T-helper 22 cell (primary cell): ENCODE measurements around the gene CCDC86.

Experiments
- DNase-seq: peaks from one replicate; pipeline ENCODE4 v3.0.0-alpha.2; 2020; ENCODE audit warnings: low read depth

The CCDC86 gene

DNA sequence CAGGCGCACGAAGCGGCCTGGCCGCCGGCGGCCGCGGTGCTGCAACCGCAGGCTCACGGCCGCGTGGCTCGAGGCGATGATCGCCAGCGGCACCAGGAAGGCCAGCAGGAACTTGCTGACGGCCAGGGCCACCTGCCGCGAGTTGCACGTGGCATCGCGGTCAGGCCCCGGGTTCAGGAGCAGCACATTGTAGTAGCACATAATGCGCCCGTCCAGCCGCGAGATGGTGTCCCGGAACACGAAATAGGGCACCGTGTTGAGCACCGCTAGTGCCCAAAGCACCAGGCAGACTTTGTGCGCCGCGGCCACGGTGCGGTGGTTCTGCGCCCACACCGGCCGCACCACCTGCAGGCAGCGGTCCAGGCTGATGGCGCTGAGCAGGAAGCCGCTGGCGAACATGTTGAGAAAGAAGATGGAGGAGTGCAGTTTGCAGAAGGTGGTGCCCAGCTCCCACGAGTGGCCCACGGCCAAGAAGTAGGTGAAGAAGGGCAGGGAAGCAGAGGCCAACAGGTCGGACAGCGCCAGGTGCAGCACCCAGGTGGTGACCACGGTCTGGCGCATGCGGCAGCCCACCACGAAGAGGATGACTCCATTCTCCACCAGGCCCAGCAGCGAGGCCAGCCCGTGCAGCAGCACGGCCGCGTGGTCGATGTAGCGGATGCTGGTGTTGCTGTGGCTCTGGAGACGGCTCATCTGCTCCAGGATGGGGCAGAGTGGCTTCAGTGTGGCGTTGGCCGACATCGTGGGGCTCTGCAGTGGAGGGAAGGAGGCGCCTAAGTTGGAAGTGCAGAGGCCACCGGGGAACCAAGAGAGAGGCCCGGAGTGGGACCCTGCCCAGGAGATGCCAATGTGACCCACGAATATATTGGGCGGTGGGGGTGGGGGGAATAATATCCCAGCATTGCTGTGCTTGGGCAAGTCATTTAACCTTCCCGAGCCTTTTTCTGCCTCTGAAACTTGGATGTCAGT, 11.4 kb downstream of the CCDC86 start:
- DNase-seq, result no peak

GRCh38 chr11:60854140-60854846, 12.4 kb downstream of the CCDC86 start:
- no peak for DNase-seq

DNA sequence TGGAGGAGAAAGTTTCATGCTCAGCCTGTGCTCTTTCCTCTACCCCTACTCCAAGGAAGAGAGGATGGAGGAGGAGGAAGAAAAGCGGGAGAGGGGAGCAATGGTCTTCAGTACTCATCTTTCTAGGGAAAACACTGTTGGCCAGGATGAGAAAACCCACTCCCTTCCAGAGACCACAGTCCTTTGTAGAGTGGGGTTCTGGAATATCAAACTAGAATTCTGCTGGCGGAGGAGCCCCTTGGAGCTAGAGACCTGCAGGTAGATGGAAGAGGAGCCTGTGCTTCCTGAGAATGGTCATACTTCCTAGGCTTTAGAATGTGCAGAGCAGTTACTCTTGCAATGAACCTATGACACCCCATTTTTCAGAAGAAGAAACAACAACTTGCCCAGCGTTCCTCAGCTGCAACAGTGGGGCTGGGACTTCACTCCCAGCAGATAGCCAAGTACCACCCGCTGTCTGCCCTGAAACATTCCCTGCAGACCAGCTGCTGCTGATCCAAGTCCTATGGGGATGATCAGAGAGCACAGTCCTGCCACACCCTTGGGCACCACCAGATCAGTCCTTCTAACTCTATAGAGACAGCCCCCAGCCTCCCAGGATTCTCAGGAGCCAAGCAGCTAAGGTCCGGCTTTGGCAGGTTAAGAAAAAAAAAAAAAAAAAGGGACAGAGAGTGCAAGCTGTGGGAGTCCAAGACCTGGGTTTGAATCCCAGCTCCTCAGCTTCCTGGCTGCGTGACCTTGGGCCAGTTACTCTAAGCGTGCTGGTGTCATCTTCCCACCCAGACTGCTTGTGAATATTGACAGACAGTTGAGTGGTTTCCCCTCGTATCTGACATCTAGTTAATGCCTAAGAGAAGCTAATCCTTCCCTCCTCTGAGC, 13.2 kb downstream of the CCDC86 start:
- DNase-seq, result no peak

DNA sequence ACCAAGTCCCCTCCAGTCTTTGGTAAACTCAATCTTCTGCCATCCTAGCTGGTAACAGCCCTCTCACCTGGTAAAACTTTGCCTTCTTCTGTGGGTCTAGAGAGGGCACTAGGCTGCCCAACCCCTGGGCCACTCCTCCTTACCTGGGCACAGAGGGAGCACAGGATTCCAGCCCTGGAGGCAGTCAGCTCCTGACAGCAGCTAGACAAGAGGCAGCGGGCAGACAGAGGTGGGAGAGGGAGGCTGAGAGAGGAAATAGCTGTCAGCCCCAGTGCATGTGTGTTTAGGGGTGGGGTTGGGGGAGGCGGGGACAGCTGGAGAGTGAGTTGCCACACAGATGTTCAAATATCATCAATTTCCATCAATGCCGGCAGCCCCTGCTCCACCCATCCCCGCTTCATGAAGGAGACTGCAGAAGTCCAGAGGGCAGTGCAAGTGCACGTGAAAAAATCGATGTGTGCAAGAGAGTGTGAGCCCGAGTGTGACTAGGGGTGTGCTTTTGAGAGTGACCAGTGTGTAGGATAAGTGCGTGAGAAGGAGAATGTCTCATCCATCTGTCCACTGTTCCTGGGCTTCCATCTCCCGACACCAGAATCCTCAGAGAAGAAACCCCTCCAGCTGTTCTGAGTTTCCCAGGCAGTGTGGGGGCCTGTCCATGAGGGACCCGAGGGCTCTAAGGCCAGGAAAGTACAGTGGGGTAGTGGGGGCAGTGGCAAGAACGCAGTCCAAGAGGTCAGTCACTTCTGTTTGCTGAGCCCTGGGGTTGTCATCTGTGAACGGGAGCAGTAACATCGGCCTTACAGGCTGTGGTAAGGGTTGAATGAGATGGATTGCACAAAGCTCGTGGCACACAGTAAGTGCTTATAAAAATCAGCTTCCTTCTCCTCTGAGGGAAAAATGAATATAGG, 14.1 kb downstream of the CCDC86 start, which contains the start of gene PTGDR2:
Gene PTGDR2, minus strand, starts transcription at position 225 of the 908 bp plus-strand sequence. CDS start 2,228 bp downstream, outside the sequence.
- DNase-seq, result no peak

GRCh38 chr11:60857378-60858232, 15.7 kb downstream of the CCDC86 start:
- no peak for DNase-seq

DNA sequence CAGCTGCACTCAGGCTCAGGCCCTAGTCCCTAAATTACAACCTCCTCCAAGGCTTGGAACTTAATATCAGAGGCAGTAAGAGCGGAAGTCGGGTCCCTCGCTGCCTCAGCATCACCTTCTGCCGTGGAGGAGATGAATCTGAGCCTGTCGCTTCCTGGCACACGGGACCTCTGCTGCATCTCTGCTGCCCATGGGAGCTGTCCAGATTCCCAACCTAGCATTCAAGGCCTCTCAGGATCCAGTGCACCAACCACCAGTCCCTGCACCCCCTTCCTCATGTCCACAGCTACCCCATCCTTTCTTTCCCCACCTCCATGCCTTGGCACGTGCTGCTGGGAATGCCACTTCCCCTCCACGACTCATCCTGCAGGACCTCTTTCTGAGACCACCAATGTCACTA, 16.3 kb downstream of the CCDC86 start:
- no peak for DNase-seq

- no peak for DNase-seq
These were observed 17.0 kb downstream of the CCDC86 start for GRCh38 chr11:60858731-60859464.

GRCh38 chr11:60859616-60860250, 17.8 kb downstream of the CCDC86 start:
- DNase-seq, result no peak

GRCh38 chr11:60860943-60861342, 19.0 kb downstream of the CCDC86 start:
- DNase-seq, result no peak

GRCh38 chr11:60862171-60862570, 20.3 kb downstream of the CCDC86 start:
- no peak for DNase-seq

DNA sequence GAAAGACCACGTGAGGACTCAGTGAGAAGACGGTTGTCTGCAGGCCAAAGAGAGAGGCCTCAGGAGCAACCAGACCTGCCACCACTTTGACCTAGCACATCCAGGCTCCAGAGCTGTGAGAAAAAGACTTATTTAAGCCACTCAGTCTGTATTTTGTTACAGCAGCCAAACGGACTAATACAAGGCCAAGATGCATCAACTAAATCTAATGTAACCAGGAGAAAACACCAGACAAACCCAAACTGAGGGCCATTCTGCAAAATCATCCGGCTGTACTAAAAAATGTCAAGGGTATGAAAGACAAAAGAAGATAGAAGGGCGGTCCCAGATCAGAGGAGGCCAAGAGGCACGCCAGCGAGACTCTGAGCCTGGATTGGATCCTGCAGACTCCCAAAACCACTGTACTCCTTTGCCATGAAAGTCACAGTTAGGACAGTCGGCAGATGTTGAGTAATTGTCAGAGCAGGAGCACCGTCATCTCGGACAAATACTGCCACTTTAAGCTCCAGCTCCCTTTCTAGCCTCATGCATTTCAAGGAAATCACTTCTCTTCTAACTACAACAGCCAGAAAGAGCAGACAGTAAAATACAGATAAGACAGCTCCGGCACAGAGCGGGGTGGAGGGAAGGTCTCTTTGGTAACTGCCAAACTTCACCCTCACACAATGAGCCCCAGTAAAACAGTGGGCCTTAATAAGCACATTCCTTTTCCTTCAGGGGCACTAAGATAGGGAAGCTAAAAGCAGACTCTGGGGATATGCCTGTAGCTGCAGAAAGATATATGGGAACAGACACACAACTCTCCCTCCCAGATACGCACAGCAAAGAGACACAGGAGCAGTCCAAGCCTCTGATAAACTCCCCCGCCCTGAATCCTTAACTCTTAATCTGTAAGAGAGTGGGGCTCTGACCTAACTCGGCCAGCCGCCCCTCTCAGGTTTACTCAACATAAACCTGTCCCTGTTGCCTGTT, 21.9 kb downstream of the CCDC86 start:
- DNase-seq, result no peak

GRCh38 chr11:60864856-60865513, 23.1 kb downstream of the CCDC86 start:
- no peak for DNase-seq

DNA sequence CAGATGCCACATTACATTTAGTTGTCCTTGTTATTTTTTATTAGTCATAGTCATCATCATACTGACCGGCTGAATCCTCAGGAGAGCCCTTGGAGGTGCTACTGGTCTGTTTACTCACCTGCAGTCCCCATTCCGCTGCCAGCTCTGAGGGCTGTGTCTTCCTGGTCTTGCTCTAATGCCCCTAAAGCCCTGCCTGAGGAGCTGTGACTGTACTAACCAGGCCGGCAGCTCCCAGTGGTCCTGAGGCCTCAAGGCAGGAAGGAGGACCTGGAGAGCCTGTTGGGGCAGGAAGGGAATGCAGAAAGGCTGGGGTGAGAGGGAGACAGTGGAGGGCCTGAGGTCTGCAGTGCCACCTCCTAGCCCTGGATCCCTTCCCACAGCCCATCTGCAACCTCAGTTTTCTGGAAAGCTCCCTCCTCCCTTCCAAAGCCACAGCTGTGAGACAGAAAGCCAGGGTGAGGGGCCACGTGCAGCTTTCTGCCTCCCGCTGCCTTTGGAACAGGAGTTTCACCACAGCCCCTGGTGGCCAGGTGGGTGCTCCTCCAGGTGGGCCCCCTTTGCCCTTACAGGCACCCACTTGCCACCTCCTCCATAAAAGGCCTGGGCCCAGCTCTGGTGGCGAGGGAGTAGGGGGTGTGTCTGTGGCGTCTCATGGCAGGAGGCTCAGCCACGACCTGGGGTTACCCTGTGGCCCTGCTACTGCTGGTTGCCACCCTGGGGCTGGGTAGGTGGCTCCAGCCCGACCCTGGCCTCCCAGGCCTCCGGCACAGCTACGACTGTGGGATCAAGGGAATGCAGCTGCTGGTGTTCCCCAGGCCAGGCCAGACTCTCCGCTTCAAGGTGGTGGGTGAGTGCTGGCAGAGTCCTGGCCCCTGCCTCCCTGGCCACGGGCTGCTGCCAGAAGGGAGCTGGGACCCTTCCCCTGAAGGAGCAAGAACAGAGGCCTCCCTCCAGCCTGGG, 25.3 kb downstream of the CCDC86 start, which contains the start of gene ZP1:
Gene ZP1, plus strand, starts transcription at position 632 of the 960 bp plus-strand sequence. Its CDS starts 20 bp downstream, at position 652.
- DNase-seq, result no peak

DNA sequence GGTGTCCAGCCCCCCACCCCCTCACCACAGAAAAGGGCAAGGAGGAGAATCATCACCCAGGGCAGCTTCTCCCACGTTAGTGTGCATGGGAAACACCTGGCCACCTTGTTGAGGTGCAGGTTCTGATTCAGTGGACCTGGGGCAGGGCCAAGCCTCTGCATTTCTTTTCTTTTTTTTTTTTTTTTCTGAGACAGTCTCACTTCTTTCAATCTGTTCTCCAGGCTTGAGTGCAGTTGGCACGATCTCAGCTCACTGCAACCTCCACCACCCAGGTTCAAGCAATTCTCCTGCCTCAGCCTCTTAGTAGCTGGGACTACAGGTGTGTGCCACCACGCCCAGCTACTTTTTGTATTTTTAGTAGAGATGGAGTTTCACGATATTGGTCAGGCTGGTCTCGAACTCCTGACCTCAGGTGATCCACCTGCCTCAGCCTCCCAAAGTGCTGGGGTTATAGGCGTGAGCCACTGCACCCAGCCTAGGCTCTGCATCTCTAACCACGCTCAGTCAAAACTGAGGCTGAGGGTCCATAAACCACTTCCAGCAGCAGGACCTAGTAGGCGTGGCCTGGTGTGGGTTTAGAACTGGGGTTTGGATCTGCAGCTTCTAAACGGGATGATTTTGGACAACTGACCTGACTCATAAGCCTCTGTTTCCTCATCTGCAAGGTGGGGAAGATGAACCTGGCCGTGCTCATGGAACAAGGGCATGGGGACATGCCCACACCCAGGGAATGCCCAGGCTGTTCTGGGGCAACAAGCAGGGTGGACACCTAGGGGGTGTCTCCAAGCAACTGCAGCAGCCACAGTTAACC, 26.2 kb downstream of the CCDC86 start:
- no peak for DNase-seq
